HG03460 (cell line): Measurements from ENCODE around the gene TMEM95.
"Not testable (repeated sequence)": the region's sequence is repeated elsewhere in the genome, so short reads cannot be mapped to it uniquely, and the experiment has no call there.

Experiments
- ATAC-seq: cut with Tn5 transposase; IDR thresholded peaks from one replicate; pipeline ENCODE4 v1.9.1; 2021; ENCODE audit not compliant: unreplicated experiment

The TMEM95 gene

GRCh38 chr17:7323731-7324437 lies 31.1 kb upstream of the TMEM95 start:
- no peak for ATAC-seq

GRCh38 chr17:7324438-7324779 lies 30.5 kb upstream of the TMEM95 start:
- ATAC-seq = no peak

- ATAC-seq = no peak
Observed at GRCh38 chr17:7325031-7325528, 29.9 kb upstream of the TMEM95 start.

DNA sequence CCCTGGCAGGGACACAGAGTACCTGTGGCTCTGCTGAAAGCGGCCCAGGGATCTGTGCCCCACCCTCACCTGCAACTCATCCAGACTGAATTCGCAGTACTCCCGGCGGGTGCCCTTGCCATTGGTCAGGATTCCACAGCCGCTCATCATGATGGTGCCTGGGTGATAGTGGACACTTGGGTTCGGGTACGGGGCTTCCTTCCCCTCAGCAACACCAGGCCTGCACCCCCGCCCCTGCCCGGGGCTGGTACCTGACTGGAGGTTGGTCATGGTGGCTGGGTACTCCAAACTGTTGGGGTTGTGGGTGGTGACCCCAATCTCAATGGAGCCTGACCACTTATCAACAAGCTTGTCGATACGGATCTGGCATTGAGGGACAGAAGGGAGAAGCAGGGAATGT lies 28.8 kb upstream of the TMEM95 start:
- no peak for ATAC-seq

GRCh38 chr17:7327056-7327455 lies 27.9 kb upstream of the TMEM95 start:
- ATAC-seq = no peak

- no peak for ATAC-seq
Observed at GRCh38 chr17:7327501-7327900, 27.5 kb upstream of the TMEM95 start.

GRCh38 chr17:7328009-7328408 lies 26.9 kb upstream of the TMEM95 start:
- no peak for ATAC-seq

DNA sequence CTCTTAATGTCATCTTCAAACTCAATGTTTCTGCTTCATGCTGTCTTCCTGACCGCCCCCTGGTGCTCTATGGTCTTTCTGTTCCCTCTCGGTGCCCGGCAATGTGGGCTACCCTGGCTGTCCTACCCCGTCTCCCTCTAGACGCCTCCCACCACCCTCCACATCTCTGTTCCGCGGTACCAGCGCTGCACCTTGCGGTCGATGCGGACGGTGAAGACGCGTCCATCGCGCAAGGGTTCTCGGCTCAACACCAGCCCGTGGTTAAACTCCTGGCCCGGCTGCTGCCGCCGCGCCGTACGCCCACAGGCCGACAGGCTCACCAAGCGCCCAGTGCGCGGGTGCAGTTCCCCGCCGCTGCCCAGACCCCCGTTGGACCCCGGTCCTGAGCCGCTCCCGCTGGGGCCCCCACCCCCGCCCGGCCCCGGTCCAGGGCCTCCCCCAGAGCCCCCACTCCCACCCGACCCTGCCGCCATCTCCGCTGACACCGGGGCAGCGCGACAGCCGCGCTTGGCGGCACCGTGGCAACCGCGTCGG lies 26.0 kb upstream of the TMEM95 start, which contains the start of gene NEURL4:
TSS of gene NEURL4 (minus strand) at position 496 of the 534 bp plus-strand sequence. CDS start at position 473, 23 bp downstream.
- ATAC-seq = peak; percentile 11

DNA sequence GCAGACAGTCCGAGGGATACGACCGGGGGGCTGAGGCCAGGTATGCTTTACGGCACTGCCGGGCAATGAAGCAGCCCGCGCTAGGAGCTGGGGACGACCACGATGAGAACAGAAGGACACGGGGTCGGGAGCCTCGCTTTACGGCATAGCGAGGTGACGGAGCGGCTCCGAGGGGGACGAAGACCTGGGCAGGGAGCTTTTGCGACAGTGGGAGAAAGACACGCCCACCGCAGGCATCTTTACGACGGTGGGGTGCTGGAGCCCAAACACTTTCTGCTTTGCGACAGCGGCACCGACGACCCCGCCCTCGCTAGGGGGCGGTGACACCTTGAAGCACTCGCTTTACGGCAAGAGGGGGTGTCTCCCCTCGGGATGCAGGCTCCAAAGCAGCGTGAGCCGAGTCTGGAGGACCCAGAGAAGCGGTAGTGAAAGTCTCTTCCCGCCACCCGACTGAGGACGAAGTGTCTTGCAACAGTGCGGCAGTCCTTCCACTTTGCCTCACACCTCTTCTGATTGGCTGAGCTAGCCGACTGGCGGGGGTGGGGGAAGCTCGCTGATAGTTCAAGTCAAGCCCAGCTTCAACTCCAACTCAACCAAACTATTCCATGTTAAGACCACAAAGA lies 25.5 kb upstream of the TMEM95 start:
- peak; percentile 55 for ATAC-seq

DNA sequence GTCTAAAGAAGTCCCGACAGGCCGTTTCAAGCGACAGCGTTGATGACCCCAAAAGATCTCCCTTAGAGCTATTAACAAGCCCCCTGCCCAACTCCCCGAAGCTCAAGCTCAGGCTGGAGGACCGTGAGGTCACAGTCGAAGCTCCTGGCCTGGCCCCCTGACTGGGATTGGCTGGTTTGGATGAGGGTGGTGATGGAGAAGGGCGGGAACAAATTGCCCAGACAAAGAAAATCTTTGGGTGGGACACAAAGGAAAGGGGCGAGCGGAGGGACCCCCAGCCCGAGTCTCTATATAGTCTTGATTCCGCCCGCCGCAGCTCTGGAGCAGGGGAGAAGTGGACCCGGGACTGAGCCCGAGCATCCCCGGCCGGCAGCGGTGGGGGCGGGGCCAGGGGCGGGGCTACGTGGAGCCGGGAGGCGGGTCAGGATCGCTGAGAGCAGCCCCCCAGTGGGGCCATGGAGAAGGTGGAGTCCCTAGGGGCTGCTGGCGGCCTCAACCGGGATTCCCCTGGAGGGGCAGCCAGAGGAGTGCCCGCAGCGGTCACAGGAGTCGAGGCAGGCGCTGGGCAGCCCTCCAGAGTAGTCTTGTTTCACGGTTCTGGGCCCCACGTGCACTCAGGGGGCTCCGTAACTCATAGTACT lies 24.8 kb upstream of the TMEM95 start:
- ATAC-seq = peak; percentile 37

DNA sequence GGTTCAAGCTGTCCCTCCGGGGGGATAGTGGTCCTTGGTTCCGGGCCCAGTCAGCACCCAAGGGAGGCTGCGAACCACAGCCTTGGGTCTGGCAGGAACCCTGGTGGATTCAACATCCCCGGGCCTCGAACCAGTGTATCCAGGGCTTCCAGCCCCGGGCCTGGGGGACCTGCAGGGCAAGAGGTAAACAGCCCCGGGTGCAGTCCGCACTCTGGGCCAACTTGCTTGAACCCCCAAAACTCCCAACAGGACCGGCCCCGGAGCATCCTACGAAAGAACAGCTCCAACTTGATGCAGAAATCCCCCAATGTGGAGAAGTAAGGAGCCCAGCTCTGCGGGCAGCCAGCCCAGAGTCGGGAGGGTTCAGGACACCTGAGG lies 24.3 kb upstream of the TMEM95 start:
- ATAC-seq = no peak

- no peak for ATAC-seq
Observed at GRCh38 chr17:7332111-7332510, 22.8 kb upstream of the TMEM95 start.

DNA sequence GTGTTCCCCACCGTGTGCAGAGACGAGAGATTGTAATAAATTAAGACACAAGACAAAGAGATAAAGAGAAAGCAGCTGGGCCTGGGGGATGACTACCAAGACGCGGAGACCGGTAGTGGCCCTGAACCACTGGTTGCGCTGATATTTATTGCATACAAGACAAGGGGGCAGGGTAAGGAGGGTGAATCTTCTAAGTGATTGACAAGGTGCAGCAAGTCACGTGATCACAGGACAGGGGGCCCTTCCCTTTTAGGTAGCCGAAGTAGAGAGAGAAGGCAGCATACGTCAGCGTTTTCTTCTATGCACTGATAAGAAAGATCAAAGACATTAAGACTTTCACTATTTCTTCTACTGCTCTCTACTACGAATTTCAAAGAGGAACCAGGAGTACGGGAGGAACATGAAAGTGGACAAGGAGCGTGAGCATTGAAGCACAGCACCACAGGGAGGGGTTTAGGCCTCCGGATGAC lies 22.3 kb upstream of the TMEM95 start:
- not testable (repeated sequence) for ATAC-seq

- ATAC-seq = no peak
Observed at GRCh38 chr17:7334938-7335538, 19.9 kb upstream of the TMEM95 start.

- not testable (repeated sequence) for ATAC-seq
Observed at GRCh38 chr17:7335765-7336164, 19.2 kb upstream of the TMEM95 start.

DNA sequence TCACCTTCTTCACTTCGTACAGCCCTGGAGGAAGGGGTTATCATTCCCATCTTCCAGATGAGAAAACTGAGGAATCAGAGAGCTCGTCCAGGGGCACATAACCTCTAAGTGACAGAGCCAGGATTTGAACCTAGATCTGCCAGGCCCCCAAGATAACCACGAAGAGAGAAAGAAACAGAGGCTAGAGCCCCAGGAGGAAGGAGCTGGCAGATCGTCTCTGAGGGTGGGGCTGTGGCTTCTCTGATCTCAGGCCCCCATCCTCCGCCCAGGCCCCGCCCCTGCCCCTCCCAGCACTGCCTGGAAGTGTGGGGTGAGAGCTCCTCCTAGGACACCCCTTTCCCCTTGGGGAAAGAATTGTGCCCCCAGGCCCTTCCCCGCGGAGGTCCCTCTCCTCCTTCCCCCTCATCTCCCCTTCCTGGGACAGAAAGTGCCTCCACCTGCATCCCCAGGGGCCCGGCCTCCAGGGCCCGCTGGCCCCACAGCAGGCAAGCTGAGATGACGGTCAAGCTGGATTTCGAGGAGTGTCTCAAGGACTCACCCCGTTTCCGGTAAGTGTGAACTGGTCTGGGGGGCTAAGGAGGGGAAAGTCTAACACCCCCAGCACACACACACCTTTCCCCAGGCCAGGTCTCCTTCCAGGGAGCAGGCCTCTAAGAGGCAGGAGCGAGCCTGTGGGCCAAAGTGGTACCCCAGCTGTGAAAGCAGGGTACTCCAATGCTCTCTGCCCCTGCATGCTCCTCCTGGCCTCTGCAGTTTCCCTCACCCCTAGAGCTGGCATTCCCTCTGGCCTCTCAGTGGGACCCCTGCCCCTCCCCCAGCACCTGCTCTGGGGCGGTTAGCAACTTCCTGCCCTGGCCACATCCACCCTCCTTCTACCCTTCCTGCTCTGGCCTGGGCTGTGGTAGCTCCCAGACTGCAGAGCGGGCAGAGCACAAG lies 18.4 kb upstream of the TMEM95 start, which contains the start of gene ACAP1:
TSS of gene ACAP1 (plus strand) at position 290 of the 936 bp plus-strand sequence. CDS start at position 496, 206 bp downstream.
- peak; percentile 71 for ATAC-seq

DNA sequence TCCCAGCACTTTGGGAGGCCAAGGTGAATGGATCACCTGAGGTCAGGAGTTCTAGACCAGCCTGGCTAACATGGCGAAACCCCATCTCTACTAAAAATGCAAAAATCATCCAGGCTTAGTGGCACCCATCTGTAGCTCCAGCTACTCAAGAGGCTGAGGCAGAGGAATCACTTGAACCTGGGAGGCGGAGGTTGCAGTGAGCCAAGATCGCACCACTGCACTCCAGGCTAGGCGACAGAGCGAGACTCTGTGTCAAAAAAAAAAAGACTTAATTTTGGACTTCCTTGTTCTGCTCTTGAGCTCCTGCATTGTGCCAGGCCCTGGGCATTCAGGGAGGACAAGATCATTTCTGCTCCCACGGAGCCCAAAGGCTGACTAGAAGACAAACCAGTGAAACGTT lies 17.4 kb upstream of the TMEM95 start:
- ATAC-seq = not testable (repeated sequence)

DNA sequence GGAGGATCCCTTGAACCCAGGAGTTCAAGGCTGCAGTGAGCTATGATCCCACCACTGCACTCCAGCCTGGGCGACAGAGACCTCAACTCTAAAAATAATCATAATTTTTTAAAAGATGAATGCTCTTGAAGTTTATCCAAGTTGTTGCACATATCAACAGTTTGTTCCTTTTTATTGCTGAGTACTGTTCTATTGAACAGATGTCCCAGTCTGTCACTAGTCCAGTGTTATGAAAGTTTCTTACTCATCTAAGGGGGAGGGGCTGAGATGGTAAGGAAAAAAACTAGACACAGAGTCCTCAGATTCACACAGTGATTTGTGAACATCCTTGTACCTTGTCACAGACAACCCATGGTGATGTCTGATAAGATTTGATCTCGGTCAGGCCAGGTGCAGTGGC lies 14.8 kb upstream of the TMEM95 start:
- ATAC-seq = no peak

DNA sequence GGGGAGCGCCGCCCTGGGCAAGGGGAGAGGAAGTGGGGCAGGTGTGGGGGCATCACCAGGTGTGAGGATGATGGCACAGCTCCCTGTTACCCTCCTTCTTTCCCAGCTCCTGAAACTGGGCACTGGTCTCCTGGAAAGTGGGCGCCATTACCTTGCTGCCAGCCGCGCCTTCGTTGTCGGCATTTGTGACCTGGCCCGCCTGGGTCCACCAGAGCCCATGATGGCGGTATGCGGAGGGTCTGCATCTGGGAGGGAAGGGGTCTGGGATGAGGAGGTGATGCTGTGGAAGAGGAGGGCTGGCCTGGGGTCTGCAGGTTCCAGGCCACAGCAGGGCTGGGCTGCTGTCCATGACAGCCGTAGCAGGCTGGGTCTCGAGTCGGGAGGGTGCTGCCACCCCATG lies 13.1 kb upstream of the TMEM95 start:
- ATAC-seq = no peak

DNA sequence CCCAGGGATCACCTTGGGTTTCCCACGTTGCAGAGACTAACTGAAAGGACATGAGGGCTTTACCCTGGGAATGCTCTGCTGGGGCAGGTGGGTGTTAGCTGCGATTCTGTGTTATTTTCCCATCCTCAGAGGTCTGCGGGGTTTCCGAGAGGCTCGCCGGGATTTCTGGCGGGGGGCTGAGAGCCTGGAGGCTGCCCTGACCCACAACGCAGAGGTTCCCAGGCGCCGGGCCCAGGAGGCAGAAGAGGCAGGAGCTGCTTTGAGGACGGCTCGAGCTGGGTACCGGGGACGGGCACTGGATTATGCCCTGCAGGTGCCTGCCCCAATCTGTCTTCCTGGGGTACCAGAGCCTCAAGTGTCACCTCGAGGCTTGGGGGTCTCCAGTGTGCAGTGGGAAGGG lies 11.7 kb upstream of the TMEM95 start:
- no peak for ATAC-seq
